GM12892 (cell line): Measurements from ENCODE around the gene TAX1BP3.

Experiments
- DNase-seq: peaks from one replicate; pipeline ENCODE4 v3.0.0; 2011; ENCODE audit not compliant: insufficient read length
- FAIRE-seq: peaks from 2 replicates; lab custom pipeline; 2011; peaks lifted over from hg19 to GRCh38; lab: Jason Lieb, UNC
- POLR2A ChIP-seq: IDR thresholded peaks from 2 replicates; pipeline ENCODE4 v1.6.1; 2011; ENCODE audit warnings: low read depth, low read length, control low read depth
- POLR2AphosphoS5 ChIP-seq: IDR thresholded peaks from 2 replicates; pipeline ENCODE4 v1.6.1; 2011; ENCODE audit warnings: low read depth, low read length, control low read depth
- TAF1 ChIP-seq: IDR thresholded peaks from 2 replicates; pipeline ENCODE4 v1.6.1; 2011; ENCODE audit warnings: low read depth, mild to moderate bottlenecking, control low read depth, low read length, borderline replicate concordance

TAX1BP3 gene

DNA sequence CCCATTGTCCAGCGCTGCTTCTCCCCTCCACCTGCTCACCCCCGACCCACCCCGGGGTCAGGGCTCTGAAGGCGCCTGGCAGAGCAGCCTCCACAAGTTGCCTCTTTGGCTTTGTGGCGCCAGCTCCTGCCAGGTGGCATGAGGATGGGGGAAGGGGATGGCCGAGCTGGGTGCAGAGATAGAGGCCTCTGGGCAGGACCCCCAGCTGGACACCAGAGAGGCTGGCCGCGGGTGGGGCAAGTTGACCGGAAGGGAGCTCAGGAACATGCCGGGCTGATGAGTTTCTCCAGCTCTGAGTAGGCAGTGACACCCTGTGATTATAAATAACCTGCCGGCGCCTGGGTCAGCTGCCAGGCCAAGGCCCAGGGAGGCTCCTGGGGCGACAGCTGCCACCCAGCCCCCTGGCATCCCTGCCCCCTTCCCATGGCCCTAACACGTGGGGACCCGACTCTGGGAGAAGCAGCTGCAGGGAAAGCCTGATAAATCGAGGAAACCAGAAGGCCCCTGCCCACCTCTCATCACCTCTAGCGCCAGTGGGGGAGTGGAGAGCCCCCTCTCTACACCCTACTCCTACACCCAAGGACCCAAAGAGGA is 26.8 kb upstream of the TAX1BP3 start:
- FAIRE-seq (no peak), DNase-seq (no peak)
- TF ChIP-seq POLR2A, result no peak
- no peak for TF ChIP-seq TAF1
- TF ChIP-seq POLR2AphosphoS5, result no peak

DNA sequence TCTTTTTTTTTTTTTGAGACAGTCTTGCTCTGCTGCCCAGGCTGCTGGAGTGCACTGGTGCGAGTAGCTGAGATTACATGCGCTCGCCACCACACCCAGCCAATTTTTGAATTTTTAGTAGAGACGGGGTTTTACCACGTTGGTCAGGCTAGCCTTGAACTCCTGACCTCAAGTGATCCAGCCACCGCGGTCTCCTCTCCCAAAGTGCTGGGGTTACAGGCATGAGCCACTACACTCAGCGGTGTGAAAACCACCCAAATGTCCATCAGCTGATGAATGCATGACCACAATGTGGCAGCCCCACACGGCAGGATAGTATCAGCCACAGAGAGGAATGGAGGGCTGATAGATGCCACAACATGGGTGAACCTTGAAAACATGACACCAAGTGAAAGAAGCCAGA is 25.5 kb upstream of the TAX1BP3 start:
- no peak for TF ChIP-seq POLR2A
- no peak for TF ChIP-seq TAF1
- TF ChIP-seq POLR2AphosphoS5, result no peak
- peak; percentile 91 for FAIRE-seq
- no peak for DNase-seq

DNA sequence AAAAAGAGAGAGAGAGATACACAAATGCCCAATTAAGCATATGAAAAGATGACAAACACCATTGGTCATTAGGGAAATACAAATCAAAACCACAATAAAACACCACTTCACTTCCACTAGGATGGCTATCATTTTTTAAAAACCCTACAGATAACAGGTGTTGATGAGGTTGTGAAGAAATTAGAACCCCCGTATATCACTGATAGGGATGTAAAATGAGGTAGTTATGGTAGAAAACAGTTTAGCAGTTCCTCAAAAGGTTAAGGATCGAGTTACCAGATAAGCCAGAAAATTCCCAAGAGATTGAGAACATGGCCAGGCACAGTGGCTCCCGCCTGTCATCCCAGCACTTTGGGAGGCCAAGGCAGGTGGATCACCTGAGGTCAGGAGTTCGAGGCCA is 24.8 kb upstream of the TAX1BP3 start:
- TF ChIP-seq POLR2AphosphoS5 (no peak), TAF1 (no peak), POLR2A (no peak)
- DNase-seq (no peak), FAIRE-seq (peak; percentile 80)

DNA sequence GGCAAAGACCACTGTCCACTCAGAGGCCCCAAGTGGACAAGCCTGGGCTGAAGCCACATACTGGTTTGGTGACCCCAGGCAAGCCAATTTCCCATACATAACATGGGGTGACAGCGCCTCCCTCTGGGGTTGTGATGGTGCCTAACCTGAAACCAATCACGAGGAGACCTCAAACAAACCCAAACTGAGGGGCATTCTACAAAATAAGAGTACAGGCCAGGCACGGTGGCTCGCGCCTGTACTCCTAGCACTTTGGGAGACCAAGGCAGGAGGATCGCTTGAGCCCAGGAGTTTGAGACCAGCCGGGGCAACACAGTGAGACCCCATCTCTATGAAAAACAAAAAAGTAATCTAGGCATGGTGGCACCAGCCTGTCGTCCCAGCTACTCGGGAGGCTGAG is 24.0 kb upstream of the TAX1BP3 start:
- no peak for TF ChIP-seq TAF1
- TF ChIP-seq POLR2A, result no peak
- no peak for TF ChIP-seq POLR2AphosphoS5
- DNase-seq, result no peak
- no peak for FAIRE-seq

DNA sequence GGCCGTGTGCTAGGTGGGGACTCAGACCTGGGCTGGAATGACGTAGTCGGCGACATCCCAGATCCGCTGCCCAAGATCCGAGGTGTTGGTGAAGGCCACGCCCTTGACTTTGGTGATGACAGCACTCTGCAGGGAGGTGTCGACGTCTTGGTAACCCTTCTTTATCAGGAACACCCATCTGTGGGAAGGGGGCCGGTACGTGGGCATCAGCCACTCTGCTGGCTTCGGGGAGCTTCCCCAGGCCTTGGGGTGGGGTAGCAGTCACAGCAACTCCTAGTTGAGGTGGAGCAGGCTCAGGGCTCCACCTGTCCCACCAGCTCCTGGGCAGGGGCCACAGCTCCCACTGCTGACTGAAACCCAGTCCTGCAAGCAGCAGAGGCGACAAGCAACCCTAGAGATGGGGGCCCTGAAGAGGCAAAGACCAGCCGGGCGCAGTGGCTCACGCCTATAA is 23.3 kb upstream of the TAX1BP3 start:
- TF ChIP-seq POLR2A (no peak), TAF1 (no peak), POLR2AphosphoS5 (no peak)
- FAIRE-seq, result no peak
- no peak for DNase-seq

DNA sequence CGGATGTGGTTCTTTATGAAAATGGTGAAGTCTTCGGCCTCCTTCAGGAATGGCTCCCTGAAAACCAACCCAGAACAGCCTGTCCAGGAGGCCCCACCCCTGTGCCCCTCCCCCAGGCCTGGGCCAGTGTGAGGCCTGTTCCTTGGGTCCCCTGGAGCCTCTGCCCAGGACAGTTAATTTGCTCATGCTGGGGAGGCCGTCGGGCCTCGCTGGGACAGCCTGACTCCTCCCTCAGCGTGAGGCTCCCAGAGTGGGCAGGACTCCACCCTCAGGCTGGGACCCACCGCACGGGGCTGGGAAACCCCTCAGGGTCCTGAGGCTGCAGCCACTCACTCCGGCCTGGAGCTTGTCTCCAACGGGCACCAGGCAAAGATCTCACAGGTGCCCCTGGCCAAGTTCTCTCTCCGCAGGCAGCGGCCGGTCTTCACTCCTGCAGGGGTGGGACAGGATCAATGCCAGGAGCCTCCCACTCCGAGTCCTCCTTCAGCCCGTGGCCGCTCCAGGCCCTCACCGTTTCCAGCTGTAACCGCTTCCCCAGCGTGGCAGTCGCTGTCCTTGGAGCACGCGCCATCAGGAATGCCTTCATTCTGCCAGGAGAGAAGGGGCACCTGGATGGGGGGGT is 21.8 kb upstream of the TAX1BP3 start:
- TF ChIP-seq POLR2AphosphoS5, result no peak
- DNase-seq (no peak), FAIRE-seq (no peak)

DNA sequence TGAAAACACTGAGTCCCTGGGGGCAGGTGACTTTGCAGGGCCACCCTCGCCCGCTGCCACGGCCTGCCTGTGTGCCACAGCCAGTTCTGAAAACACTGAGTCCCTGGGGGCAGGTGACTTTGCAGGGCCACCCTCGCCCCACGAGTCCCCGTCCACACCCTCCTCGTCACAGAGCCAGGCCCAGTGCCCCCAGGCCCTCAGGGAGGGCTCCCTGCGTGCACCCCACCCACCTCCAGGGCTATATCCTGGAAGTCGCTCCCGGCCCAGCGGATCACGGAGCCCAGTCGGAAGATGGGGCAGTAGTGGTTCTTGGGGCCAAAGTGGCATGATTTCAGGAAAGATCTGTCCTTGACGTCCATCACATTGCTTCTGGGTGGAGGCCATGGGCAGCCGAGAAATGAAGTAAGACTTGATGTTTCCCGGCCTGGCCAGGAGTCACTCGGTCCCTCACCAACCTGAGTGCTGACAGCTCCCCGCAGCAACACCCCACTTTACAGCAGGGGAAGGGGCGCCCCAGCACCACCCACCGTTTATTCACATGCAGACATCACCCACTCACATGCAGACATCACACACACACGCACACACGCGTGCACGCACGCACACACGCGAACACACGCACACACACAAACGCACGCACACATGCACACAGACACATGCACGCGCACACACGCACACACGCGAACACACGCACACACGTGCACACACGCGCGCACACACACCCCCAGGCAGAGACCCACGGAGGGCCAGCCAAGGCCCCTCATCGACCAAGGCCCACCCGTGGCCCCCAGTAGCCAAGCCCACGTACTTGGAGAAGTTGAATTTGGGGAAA is 21.1 kb upstream of the TAX1BP3 start:
- TF ChIP-seq POLR2A (no peak), TAF1 (no peak), POLR2AphosphoS5 (no peak; the same call in 1 of the 2 replicates)
- peak; percentile 21 for FAIRE-seq
- no peak for DNase-seq

DNA sequence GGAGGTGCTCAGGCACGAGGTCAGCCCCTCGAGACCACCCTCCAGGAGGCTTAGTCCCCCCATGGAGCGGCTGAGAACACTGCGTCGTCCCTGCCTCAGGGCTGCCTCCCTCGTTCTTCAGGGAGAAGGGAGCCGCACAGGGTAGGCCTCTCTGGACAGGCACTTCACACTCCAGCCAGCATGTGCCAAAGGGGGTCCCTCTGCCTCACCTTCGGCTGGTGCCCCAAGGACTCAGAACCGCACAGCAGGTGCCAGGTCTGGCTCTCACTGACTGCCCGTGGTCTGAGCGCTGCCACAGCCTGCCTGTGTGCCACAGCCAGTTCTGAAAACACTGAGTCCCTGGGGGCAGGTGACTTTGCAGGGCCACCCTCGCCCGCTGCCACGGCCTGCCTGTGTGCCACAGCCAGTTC is 20.5 kb upstream of the TAX1BP3 start:
- DNase-seq, result no peak
- FAIRE-seq, result no peak
- no peak for TF ChIP-seq POLR2A
- no peak for TF ChIP-seq TAF1
- TF ChIP-seq POLR2AphosphoS5, result no peak

DNA sequence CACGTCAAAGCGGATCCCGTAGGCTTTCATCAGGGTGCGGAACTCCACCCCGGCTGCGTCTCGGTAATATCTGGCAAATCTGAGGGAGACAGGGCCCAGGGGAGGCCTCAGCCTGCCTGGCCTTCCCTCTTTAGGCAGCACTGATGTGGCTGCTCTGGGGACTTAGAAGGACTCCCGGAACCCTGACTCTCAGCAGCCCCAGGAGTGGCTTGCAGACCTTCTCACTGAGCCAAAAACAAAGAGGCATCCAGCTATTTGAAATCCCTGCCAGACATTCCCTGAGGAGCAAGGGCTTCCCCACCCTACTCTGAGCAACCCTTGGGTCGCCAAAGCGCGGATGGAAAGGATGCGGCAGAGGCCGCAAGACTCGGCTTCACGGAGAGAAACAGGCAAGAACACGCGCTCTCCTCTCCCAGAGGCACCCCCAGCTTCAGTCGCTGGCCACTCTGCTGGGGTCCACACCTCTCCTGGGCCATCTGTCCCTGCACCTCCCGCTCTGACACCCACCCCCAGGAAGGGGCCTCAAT is 19.7 kb upstream of the TAX1BP3 start:
- TF ChIP-seq POLR2AphosphoS5 (no peak), POLR2A (no peak), TAF1 (no peak)
- FAIRE-seq, result no peak
- no peak for DNase-seq

DNA sequence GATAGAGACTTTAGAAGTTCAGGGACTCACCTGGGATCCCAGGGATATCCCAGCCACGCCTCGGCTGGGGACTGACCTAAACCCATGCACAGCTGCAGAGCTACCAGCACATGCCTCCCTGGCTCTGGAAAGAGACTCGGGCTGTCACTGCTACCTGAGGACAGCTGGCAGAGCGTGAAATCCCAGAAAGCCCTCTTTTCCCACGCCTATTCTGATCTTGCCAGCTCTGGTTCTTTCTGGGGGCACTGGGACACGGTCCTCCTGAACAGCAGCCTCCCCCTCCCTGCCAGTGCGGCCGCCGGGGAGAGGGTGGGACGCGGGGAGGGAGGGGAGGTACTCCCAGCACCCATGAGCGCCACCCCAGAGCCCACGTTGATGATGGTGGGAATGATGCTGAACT is 16.8 kb upstream of the TAX1BP3 start:
- FAIRE-seq (no peak), DNase-seq (no peak)
- TF ChIP-seq TAF1 (no peak), POLR2AphosphoS5 (no peak), POLR2A (no peak)

DNA sequence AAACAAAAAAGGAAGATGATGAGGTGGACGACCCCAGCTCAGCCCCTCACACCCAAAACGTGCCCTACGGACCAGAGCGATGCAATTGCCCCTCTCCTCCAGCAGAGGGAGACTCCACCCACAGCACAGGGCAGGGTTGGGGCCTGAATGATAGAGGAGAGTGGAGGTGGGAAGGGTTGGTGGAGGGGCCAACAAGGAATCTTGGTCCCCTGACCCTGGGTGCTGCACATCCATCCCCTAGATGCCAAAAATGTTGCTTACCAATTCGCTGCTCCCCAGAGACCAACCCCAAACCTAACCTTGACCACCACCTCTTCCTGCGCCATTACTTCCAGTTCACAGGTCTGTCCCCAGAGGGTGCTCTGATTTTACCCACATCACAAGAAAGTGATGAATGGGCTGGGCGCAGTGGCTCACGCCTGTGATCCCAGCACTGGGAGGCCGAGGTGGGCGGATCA is 14.7 kb upstream of the TAX1BP3 start:
- TF ChIP-seq TAF1, result no peak
- TF ChIP-seq POLR2A, result no peak
- no peak for TF ChIP-seq POLR2AphosphoS5
- peak; percentile 96 for FAIRE-seq
- peak; percentile 90 for DNase-seq
